NCI-H69 (cell line): ENCODE measurements around the gene SRL.
A peak's percentile ranks its signal among the peaks of the same experiment; 100 is the strongest.

ENCODE experiments used
- DNase-seq: peaks from one replicate; lab custom pipeline; 2025; lab: John Stamatoyannopoulos, UW

SRL gene

GRCh38 chr16:4200781-4201137, 41.1 kb downstream of the SRL start:
- no peak for DNase-seq

DNA sequence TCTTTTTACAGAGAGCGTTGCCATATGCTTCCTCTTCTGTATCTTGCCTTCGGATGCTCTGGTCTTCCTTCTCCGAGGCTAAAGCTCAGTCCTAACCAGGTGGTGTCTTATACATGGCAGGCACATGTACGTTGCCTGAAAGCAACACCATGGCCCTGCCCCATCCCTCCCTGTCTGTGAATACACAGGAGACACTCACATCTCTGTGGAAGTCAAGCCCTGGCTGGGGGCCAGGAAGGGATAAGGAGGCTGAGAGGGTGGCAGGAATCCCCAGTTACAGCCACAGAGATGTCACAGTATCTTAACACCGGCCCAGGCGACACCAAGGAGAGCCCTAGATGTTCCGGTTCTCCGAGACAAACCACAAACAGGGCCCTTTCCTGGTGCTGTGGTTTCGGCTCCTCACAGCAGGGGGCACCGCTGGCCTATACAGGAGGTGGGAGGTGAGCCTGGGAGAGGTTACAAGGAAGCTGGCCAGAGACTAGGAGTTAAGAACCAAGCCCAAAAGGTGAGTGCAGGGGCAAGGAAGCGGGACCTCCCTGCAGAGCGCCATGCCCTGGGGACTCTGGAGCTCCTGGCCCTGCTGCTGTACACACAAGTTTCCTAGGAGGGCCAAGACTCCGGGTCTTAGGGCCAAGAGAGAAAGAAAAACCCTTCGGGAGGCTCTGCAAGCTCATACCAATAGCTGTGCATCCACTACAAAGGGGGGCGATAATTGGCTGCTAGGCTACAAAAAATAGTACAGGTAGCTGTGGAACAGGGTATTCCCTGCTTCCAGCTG, 41.7 kb downstream of the SRL start:
- peak; percentile 39 for DNase-seq

- no peak for DNase-seq
These were observed 43.1 kb downstream of the SRL start for GRCh38 chr16:4198816-4199215.

- DNase-seq, result no peak
These were observed 47.2 kb downstream of the SRL start for GRCh38 chr16:4194661-4195060.

DNA sequence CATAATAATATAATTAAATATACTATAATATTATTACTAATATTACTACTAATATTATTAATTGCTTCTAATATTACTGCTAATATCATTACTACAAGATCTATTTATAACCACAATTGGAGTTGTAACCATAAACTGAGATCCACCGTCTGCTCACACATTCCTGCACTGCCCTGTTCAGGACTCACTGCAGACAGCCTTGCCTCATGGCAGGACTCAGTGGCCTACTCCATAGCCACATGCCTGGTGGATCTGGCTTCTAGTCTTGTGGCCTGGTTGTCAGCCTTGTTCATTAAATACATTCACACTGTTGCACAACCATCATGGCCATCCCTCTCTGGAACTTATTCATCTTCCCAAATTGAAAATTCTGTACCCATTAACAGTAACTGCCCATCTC, 48.0 kb downstream of the SRL start:
- DNase-seq, result no peak

DNA sequence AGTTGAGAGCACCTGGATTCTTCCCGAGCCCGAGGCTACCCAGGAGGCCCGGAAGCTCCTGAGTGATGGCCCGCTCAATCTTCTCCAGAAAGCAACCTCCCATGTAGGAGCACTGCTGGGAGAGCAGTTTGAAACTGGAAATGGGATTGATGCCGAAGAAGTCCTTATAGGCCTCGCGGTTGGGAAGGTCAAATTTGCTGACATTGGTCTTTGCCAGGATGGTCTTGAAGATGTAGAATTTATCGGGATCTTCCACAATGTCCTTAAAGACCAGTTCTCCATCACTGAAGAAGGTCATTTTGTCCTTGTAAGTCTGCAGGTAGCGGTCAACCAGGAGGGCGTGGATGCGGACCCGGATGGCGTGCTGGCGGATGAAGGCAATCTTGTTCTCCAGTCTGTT, 49.7 kb downstream of the SRL start:
- no peak for DNase-seq

GRCh38 chr16:4190712-4191333, 51.1 kb downstream of the SRL start:
- DNase-seq, result no peak

DNA sequence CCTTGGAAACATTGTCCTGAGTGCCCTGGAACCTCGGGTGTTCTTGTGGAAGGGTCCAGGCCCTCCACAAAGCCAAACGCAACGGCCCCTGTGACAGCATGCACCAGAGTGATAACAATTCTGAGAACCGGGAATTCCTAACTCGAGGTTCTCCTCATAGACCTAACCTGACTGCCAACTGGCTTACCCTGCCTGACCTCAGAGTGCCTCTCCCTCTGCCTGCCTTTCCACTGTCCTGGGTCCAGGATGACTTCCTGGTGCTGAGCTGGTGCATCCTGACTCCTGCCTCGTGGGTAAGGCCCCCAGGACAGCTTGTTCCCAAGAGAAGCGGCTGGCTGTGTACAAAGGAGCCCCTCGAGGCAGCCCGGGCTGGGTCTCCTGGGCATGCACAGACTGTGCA, 51.8 kb downstream of the SRL start:
- no peak for DNase-seq

DNA sequence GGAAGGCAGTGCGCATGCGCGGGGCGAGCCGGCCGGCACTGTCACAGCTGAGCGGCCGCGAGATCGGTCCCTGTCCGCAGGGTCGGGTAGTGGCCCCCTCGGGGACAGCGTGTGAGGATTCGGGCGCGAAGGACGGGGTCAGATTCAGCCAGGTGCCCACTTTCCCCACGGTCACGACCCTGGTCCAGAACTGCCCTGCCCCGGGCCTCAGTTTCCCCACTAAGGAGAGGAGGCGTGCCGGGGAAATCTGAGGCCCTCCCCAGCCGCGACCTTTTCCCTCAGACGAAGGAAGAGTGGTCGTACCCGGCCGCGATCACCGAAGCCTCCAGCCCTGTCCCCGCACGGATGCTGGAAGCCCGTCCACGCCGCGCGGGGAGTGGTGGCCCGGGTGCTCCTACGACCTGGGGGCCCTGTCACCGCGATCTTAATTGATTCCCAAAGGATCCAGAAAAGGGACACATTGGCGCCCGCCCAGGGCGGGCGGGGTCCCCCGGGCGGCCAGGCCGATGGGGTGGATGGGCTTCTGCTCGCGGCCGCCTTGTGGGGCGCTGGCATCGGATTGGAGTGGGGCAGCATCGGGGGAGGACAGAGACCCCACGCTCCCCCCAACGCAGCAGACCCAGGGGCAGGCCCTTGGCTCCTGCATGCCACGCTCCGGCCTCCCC, 57.7 kb downstream of the SRL start:
- DNase-seq, result no peak

DNA sequence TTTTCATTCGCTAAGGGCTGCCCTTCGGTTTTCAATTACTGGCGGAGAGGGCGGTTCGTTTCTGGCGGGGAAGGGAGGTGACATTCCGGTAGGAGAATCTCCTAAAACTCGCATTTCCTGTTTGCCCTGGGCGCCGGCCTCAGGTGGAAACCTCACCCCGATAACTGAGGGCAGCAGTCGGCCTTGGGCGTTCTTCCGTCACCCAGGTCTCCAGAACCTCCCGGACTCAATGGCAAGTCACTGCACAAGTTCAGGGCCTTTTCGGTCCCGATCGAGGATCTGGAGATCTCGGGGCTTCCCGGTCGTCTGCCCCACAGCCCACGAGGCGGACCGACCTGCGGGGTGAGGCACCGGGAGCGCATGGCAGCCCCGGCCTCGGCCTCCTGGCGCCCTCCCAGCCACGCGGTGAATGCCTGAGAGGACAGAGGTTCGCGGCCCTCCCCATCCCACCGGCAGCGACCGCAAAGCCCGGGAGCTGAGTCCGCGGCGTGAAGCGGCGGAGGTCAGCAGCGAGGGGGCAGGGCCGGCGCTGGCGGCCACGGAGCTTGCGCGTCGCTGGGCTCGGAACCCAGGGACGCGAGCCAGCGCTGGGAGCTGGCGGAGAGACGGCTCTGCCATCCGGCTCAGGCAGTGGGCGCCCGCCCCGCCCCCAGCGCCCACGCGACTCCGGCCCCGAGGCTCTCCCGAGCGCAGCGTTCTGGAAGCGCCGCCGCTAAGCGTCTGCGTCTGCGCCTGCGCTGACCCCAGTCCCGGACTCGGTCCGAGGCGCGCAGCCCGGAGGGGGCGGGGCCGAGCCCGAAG, 58.4 kb downstream of the SRL start:
- DNase-seq, result peak; percentile 97

GRCh38 chr16:4182581-4183236, 59.2 kb downstream of the SRL start:
- no peak for DNase-seq

- DNase-seq, result no peak
These were observed 61.4 kb downstream of the SRL start for GRCh38 chr16:4180511-4180910.

DNA sequence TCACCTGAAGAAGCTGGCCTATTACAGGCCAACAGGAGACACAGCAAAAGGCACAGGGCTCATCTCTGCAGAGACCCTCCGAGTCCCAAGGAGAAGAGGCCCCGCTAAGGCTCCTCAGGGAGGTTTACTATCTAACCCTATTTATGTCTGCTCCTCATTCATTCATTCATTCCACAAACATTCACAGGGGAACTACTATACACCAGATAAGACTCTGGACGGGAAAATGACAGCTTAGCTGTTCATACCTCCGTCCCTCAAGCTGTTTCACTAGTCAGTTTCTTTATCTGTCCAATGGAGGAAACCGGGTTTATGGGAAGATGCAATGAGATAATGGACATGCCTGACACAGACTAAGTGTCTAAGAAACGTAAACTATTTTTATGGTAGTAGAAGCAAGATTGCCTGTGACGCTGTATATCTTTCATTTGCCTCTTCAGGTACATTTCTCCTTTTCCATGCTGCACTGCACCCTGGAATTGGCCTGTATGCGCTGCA, 62.1 kb downstream of the SRL start:
- no peak for DNase-seq

GRCh38 chr16:4179020-4179419, 62.9 kb downstream of the SRL start:
- peak; percentile 20 for DNase-seq

GRCh38 chr16:4178468-4179010, 63.3 kb downstream of the SRL start:
- DNase-seq, result no peak

DNA sequence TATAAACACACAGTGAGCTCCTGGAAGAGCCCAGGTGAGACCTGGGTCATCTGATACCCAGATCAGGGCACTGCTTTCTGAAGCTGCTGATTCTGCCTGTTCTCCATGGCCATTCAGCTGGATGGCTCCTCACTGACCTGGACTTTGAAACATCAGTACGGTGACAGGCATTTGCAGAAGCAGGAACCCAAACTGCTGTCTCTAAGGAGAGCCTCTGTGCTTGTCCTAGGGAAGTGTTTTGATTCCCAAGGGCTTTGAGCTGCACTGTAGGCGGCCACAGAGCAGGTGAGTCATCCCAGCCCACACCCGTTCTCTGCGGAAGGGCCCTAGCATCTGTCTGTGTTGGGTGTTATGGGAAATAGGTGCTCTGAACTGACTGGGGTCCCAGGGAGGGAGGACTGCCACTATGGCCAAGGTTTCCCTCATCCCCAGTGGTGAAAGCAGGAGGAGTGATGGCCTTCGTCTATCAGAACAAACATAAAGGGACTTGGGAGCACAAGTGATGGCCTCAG, 64.9 kb downstream of the SRL start:
- DNase-seq, result peak; percentile 60

DNA sequence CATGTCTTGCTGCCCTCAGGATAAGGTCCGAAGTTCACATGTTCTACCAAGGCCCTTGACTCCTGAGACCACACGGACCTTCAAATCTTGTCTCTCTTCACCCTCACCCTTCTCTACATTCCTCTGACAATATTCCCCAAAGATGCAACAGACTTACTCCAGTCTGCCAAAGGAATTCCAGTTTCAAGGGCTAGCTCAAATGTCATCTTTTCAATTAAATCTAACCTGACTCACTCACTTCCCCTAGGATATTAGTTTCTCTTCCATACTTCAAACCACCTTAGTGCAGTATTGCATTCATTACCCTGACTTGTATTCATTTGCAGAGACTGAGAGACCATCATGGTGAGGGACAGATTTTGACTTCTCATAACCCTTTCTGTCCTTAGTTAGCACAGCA, 66.0 kb downstream of the SRL start:
- DNase-seq, result no peak

DNA sequence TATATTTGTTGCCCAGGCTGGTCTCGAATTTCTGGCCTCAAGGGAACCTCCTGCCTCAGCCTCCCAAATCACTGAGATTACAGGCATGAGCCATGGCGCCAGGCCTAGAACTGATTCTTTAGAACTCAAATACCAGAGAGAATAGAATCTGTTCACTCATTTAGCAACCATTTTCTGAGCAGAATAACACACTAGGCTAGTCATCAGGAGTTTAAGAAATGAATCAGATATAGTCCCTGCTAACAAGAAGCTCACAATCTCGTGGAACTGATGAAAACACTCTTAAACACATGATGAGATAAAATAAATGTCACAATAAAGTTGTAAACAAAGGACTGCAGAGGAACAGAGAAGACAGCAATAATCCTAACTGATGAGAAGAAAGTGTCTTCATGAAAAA, 69.8 kb downstream of the SRL start:
- DNase-seq, result no peak

GRCh38 chr16:4169415-4169814, 72.5 kb downstream of the SRL start:
- DNase-seq, result no peak

- DNase-seq, result no peak
These were observed 75.1 kb downstream of the SRL start for GRCh38 chr16:4166821-4167220.

DNA sequence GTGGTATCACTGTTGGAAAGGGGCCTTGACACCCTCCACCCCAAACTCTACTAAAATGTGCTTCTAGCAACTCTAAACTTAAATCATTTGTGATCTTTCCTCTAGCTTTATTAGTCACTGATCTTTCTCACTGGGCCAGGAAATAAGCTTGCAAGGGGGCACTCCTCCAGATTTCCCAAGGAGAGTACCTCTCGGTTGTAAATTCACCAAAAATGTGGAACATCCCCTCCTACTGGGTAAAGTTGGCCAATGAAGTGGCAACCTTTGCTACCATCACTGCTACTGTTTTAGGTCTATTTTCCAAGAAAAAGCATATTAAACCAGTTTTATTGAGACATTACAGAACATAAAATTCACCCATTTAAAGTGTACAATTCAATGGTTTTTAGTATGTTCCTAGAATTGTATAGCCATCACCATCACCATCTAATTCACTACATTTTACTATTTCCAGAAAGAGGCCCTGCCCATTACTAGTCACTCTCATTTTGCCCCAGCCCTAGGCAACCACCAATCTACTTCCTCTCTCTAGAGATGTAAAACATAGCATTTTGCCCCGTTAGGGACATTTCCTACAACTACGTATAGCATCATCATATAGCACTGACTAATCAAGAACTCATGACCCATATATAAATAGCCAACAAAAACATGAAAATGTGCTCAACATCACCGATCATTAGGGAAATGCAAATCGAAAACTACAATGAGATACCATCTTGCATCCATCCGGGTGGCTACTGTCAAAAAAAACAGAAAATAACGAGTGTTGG, 81.0 kb downstream of the SRL start:
- no peak for DNase-seq
